Activated CD8-positive, alpha-beta T cell treated with anti-CD3 and anti-CD28 coated beads, Interleukin-2, amount 10 ng/mL, durations not matched to agents 7 days and 5 days (primary cell): ENCODE data around the gene CUEDC1. TPM values are rescaled to one million over a fixed set of nuclear protein-coding genes. Genes with fewer than 3 reads are reported as not detected.

ENCODE experiments used
- ATAC-seq: fragments of 150-1000 bp; cut with Tn5 transposase; one replicate; pipeline ENCODE4 v1.10.0; 2021; ENCODE audit warnings: moderate library complexity
- CTCF ChIA-PET: fragments of 350-600 bp; sonication (Branson Sonifier 250); formaldehyde crosslinking; loops from one replicate; lab custom pipeline; 2021; ENCODE audit warnings: antibody characterized with exemption; lab: Charles Lee
- POLR2A ChIA-PET: fragments of 350-600 bp; sonication (Branson Sonifier 250); formaldehyde crosslinking; loops from one replicate; lab custom pipeline; 2021; ENCODE audit warnings: antibody characterized with exemption; lab: Charles Lee
- DNase-seq: peaks from one replicate; pipeline ENCODE4 v3.0.0-alpha.2; 2020
- H3K27ac Mint-ChIP-seq: one replicate; pipeline ENCODE4 v1.8.0; 2021; ENCODE audit warnings: mild to moderate bottlenecking, mixed read lengths
- H3K27me3 Mint-ChIP-seq: one replicate; pipeline ENCODE4 v1.8.0; 2021; ENCODE audit warnings: low read depth, mixed read lengths
- H3K36me3 Mint-ChIP-seq: one replicate; pipeline ENCODE4 v1.8.0; 2021; ENCODE audit warnings: low read depth, mixed read lengths
- H3K4me1 Mint-ChIP-seq: one replicate; pipeline ENCODE4 v1.8.0; 2021; ENCODE audit warnings: low read depth, mixed read lengths
- H3K4me3 Mint-ChIP-seq: one replicate; pipeline ENCODE4 v1.8.0; 2021; ENCODE audit warnings: mild to moderate bottlenecking, mixed read lengths
- H3K9me3 Mint-ChIP-seq: one replicate; pipeline ENCODE4 v1.8.0; 2022; ENCODE audit warnings: mixed read lengths; ENCODE audit not compliant: insufficient read depth
- total RNA-seq, 2 experiments: library from RNA; stranded (reverse); gene quantifications; one replicate each; pipeline ENCODE4 v1.2.3, GENCODE V29; 2021

Gene CUEDC1
- total RNA-seq, 2 experiments from 2014 or later, result 0.18 TPM; not detected in 1

- CTCF ChIA-PET, result interaction anchor here (0.6 to 5.2 kb wide), 59 partner anchors 8 to 752 kb away, joined by 3 to 54 read pairs (median 6); partner anchors contain the start of genes MRPS23 and SRSF1
- Mint-ChIP-seq H3K4me1 (no peaks in the 10 kb centered on the region), H3K27me3 (no peaks in the 10 kb centered on the region), H3K36me3 (peaks cover 4% of the 10 kb centered on the region), H3K9me3 (no peaks in the 10 kb centered on the region), H3K4me3 (no peak overlapping the region), H3K27ac (no peak overlapping the region)
- ATAC-seq (peak; percentile 16), DNase-seq (no peak)
- POLR2A ChIA-PET, result interaction anchor here (0.9 kb wide), 1 partner anchor 17 kb away, joined by 3 read pairs; the partner anchor contains the start of gene MRPS23
These were observed 122.7 kb downstream of the CUEDC1 start for GRCh38 chr17:57832314-57833178.

GRCh38 chr17:57830880-57831279 is 124.3 kb downstream of the CUEDC1 start:
- POLR2A ChIA-PET, result no interaction called here

GRCh38 chr17:57823469-57824401 is 131.5 kb downstream of the CUEDC1 start:
- POLR2A ChIA-PET, result no interaction called here

More at GRCh38 chr17:57830880-57831279, 124.3 kb downstream of the CUEDC1 start:
- Mint-ChIP-seq H3K27ac (no peak overlapping the region), H3K27me3 (no peaks in the 10 kb centered on the region), H3K36me3 (no peaks in the 10 kb centered on the region), H3K9me3 (no peaks in the 10 kb centered on the region), H3K4me3 (no peak overlapping the region), H3K4me1 (no peaks in the 10 kb centered on the region)
- ATAC-seq, result no peak
- DNase-seq, result no peak
- CTCF ChIA-PET, result interaction anchor here (5.2 kb wide), 1 partner anchor 48 kb away, joined by 52 read pairs; no protein-coding TSS in a partner anchor

GRCh38 chr17:57819867-57820266 is 135.3 kb downstream of the CUEDC1 start:
- CTCF ChIA-PET, result interaction anchor here (0.8 to 3.3 kb wide), 3 partner anchors 13 to 36 kb away, joined by 4 to 15 read pairs (median 13); no protein-coding TSS in a partner anchor
- POLR2A ChIA-PET, result no interaction called here
- Mint-ChIP-seq H3K27me3 (peaks cover 21% of the 10 kb centered on the region), H3K36me3 (no peaks in the 10 kb centered on the region), H3K4me1 (no peaks in the 10 kb centered on the region), H3K4me3 (no peak overlapping the region), H3K9me3 (no peaks in the 10 kb centered on the region), H3K27ac (no peak overlapping the region)
- no peak for DNase-seq
- no peak for ATAC-seq

More at GRCh38 chr17:57823469-57824401, 131.5 kb downstream of the CUEDC1 start:
- CTCF ChIA-PET, result interaction anchor here (3.3 kb wide), 1 partner anchor 10 kb away, joined by 15 read pairs; no protein-coding TSS in a partner anchor
- no peak for ATAC-seq
- Mint-ChIP-seq H3K9me3 (no peaks in the 10 kb centered on the region), H3K27ac (no peak overlapping the region), H3K36me3 (no peaks in the 10 kb centered on the region), H3K4me1 (no peaks in the 10 kb centered on the region), H3K27me3 (peaks cover 4% of the 10 kb centered on the region), H3K4me3 (no peak overlapping the region)
- no peak for DNase-seq

- POLR2A ChIA-PET, result no interaction called here
- Mint-ChIP-seq H3K27ac (no peak overlapping the region), H3K9me3 (no peaks in the 10 kb centered on the region), H3K27me3 (peaks cover 27% of the 10 kb centered on the region), H3K4me1 (no peaks in the 10 kb centered on the region), H3K36me3 (no peaks in the 10 kb centered on the region), H3K4me3 (no peak overlapping the region)
- no peak for DNase-seq
- CTCF ChIA-PET, result interaction anchor here (2.5 kb wide), 1 partner anchor 14 kb away, joined by 13 read pairs; no protein-coding TSS in a partner anchor
- no peak for ATAC-seq
These were observed 135.9 kb downstream of the CUEDC1 start for GRCh38 chr17:57819285-57819684.

GRCh38 chr17:57818066-57818465 is 137.1 kb downstream of the CUEDC1 start:
- Mint-ChIP-seq H3K27ac (no peak overlapping the region), H3K9me3 (no peaks in the 10 kb centered on the region), H3K27me3 (peaks cover 31% of the 10 kb centered on the region), H3K4me1 (no peaks in the 10 kb centered on the region), H3K4me3 (no peak overlapping the region), H3K36me3 (no peaks in the 10 kb centered on the region)
- CTCF ChIA-PET, result interaction anchor here (1.3 to 2.5 kb wide), 2 partner anchors 15 to 74 kb away, joined by 3 to 13 read pairs; no protein-coding TSS in a partner anchor
- POLR2A ChIA-PET, result no interaction called here
- no peak for ATAC-seq
- DNase-seq, result no peak

GRCh38 chr17:57817299-57817698 is 137.9 kb downstream of the CUEDC1 start:
- Mint-ChIP-seq H3K27me3 (peaks cover 34% of the 10 kb centered on the region), H3K4me3 (no peak overlapping the region), H3K36me3 (no peaks in the 10 kb centered on the region), H3K4me1 (no peaks in the 10 kb centered on the region), H3K9me3 (no peaks in the 10 kb centered on the region), H3K27ac (no peak overlapping the region)
- ATAC-seq (no peak), DNase-seq (no peak)
- ChIA-PET CTCF (interaction anchor here (1.3 to 2.5 kb wide), 3 partner anchors 16 to 75 kb away, joined by 3 to 13 read pairs (median 13); no protein-coding TSS in a partner anchor), POLR2A (no interaction called here)

GRCh38 chr17:57814421-57814820 is 140.8 kb downstream of the CUEDC1 start:
- DNase-seq (no peak), ATAC-seq (no peak)
- Mint-ChIP-seq H3K27me3 (peaks cover 52% of the 10 kb centered on the region), H3K4me3 (no peak overlapping the region), H3K27ac (no peak overlapping the region), H3K4me1 (peaks cover 6% of the 10 kb centered on the region), H3K36me3 (no peaks in the 10 kb centered on the region), H3K9me3 (no peaks in the 10 kb centered on the region)
- CTCF ChIA-PET, result interaction anchor here (0.9 to 1.1 kb wide), 3 partner anchors 19 to 32 kb away, joined by 3 to 9 read pairs (median 6); no protein-coding TSS in a partner anchor
- POLR2A ChIA-PET, result no interaction called here

GRCh38 chr17:57811638-57812280 is 143.5 kb downstream of the CUEDC1 start:
- Mint-ChIP-seq H3K27ac (no peak overlapping the region), H3K9me3 (no peaks in the 10 kb centered on the region), H3K36me3 (no peaks in the 10 kb centered on the region), H3K4me3 (no peak overlapping the region), H3K27me3 (peaks cover 60% of the 10 kb centered on the region), H3K4me1 (peaks cover 6% of the 10 kb centered on the region)
- POLR2A ChIA-PET, result no interaction called here
- ATAC-seq (no peak), DNase-seq (no peak)
- CTCF ChIA-PET, result interaction anchor here (1.0 to 1.5 kb wide), 2 partner anchors 22 to 62 kb away, joined by 3 to 8 read pairs; no protein-coding TSS in a partner anchor
